Fibroblast of skin of right biceps (primary cell): Measurements from ENCODE around the gene ABCD1.
"Not testable (repeated sequence)": the region's sequence is repeated elsewhere in the genome, so short reads cannot be mapped to it uniquely, and the experiment has no call there.

Experiments used
- DNase-seq: peaks from one replicate; pipeline ENCODE4 v3.0.0-alpha.2; 2013

ABCD1 gene

GRCh38 chrX:153694687-153695270 is 29.9 kb upstream of the ABCD1 start:
- no peak for DNase-seq

- no peak for DNase-seq
Measured at GRCh38 chrX:153696100-153696499, 28.6 kb upstream of the ABCD1 start.

DNA sequence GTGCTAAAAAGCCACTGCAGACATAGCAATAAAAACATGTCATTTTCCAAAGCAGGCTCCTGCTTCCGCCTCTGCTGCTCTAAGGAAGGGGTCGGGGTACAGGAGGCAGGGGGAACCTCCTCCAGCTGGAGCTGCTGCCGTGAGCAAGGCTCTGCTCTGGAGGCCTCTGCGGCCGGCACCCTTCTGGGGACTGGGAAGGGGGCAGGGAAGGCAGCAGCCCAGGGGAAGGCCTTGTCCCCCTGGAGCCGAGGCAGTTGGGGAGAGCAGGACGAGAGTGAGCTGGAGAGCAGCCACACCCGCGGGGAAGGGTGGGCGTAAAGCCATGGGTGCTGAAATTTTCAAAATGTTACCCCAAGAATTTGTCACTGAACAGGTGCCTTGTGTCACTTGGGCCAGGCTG is 28.1 kb upstream of the ABCD1 start:
- DNase-seq = not testable (repeated sequence)

GRCh38 chrX:153696986-153697722 is 27.5 kb upstream of the ABCD1 start:
- DNase-seq = not testable (repeated sequence)

DNA sequence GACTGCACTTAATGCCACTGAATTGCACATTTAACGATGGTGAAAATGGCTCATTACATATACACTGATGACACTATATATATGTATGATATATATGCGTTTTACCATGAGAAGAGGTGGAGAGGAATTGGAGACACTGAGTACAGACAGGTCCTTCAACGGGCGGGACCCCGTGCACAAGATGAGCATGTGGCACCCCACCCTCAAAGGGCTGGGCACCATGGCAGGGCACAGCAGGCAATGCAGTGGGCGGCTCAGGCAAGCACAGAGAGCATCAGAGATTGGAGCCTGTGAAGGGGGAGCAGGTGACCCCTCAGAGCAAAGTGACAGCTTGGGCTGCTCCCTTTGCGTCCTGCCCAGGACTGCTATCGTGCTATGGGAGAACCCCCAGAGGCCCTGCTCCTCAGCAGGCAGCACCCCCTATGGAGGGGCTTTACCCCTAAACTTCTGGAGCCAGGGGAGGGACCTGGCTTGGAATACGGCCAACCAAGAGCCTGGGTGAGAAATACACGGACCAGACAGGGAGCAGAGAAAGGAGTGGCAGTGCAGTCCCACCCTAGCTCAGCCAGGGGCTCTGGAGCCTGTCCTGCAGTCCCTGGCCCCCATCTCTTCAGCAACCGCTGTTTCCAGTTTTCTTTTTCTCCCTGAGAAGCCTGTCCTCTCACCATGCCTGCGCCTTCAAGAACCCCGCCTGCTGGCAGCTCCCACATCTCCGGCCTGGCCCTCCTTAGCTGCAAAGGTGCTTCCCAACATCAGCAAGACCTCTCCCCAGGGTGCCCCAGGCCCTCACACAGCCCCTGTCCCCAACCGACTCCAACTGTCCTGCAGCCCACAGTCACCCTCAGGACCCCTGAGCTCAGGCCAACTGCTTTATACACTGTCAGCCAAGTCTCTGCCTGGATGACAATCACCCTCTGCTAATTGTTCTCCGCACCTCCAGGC is 26.5 kb upstream of the ABCD1 start:
- DNase-seq = no peak

GRCh38 chrX:153699210-153699783 is 25.4 kb upstream of the ABCD1 start:
- not testable (repeated sequence) for DNase-seq

GRCh38 chrX:153699784-153700371 is 24.8 kb upstream of the ABCD1 start:
- DNase-seq = not testable (repeated sequence)

DNA sequence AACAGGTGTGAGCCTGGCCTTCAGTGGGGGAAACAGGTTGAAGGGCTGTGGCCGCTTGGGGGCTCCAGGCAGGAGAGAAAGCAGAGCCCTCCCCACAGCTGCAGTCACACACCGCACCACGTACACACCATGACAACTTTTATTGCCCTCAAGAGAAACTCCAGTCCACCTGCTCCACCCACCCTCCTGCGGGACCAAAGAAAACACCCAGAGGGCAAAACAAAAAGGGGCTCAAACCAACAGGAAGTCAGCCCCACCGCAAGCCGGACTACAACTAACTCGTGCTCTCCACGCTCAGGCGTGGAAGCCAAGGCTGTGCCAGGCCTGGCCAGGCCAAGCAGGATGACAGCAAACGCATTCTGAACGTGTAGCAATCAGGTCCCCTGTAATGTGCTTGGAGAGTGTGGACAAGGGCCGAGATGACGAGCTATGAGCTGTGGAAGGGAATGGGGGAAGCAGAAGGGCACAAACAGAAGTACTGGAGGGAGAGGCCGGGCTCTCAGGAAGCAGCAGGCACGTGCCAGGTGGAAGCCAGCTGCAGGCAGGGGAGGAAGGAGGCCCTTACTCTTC is 24.2 kb upstream of the ABCD1 start:
- DNase-seq = no peak

DNA sequence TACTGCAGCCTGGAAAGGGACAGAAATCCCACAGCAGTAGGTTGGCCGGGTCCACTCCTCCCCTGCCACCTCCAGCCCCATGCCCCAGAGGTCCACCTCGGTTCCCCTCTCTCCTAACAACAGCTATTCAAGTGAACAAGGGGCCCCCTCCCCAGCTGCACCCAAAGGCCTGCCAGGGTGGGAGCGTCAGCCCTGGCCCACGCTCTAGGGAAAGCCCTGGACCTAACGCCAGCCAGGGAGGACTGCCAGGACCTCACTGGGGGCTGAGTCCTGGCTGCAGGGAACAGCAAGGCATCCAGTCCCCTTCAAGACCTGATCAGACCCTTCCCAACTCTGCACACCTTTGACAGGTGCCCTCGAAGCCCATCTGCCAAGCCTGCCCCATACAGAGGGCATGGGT is 23.7 kb upstream of the ABCD1 start:
- DNase-seq = no peak

DNA sequence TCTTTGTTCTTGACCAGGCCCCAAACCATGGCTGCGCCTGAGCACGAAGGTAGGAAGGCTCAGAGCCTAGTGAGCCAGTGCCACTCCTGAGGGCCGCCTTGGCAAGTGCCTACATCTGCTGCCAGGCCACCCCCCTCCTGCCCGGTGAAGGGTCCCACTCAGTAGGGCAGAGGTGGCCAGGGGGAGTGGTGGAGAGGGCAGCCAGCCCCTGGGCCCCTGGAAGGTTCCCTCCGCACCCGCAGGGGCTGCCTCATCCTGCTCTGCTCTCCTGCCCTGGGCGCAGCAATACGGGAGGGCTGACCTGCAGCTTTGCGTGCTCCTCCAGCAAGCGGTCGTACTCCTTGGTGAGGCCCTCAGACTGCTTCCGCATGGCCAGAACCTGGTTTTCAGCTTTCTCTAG is 22.9 kb upstream of the ABCD1 start:
- DNase-seq = no peak

GRCh38 chrX:153702336-153703035 is 22.2 kb upstream of the ABCD1 start:
- DNase-seq = no peak

DNA sequence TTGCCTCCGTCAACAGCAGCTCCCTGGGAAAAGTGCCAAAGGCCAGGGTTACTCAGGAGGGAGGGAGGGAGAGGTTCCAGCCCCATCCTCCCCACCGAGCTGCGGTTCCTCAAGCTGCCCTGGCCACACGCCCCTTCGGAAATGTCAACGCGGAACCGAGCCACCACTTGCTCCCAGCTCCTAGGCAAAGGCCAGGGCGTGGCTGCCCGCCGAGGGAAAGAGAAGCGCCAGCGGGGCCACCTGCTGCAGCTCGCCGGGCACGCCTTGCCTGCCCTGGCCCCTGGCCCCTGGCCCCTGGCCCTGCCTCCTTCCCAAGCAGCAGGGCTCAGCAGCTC is 21.7 kb upstream of the ABCD1 start:
- DNase-seq = peak; percentile 44

DNA sequence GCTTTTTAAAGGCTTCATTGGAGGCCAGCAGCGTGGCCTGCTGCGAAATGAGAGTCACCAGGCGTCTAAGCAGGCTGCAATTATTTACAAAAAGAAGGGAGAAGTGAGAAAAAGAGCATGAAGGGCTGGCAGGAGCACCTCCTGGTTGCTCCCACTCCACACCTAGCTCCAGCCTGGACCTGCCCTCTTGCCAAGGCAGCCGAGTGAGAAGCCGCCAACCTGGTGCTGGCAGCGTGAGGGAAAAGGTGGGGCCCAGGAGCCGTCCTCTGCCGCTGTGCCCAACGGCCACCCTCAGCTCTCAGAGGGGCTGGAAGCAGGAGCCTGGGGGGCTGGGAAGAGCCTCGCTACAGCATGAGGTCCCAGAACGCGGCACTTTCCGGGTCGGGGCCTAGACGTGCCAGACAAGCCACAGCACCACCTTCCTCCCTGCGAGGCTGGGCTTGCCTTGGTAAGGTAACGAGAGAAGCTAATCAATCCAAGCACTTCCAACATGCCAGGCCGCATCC is 20.6 kb upstream of the ABCD1 start:
- no peak for DNase-seq

GRCh38 chrX:153704631-153705402 is 19.8 kb upstream of the ABCD1 start:
- DNase-seq = not testable (repeated sequence)

DNA sequence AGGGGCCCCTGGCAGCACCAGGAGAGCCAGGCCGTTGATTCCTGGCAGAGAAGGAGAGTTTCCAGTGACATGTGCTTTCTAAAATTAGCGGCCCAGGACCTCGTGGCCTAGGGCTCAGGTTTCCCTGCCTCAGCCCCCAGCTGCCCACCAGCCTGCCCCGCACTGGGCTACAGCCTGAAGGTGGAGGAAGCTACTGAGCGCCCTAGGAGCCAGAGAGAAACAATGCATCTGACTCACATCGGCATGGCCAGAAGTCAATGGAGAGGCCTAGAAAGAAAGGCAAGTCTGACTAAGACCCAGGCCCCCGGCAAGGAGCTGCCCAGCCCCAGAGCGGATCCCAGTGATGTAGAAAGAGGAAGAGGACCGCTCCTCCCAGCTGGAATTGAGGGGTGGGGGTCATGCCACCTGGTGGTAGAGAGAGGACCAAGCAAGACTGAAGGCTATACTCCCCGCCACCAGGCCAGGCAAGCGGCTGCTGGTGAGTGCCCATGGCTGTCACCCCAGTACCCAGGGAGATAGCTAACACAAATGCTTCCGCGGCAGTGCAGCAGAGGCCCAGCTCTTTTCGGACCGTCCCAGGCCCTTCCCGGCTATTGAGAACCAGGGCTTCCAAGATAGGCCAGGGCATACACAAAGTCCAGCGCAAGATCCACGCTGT is 19.1 kb upstream of the ABCD1 start:
- not testable (repeated sequence) for DNase-seq

DNA sequence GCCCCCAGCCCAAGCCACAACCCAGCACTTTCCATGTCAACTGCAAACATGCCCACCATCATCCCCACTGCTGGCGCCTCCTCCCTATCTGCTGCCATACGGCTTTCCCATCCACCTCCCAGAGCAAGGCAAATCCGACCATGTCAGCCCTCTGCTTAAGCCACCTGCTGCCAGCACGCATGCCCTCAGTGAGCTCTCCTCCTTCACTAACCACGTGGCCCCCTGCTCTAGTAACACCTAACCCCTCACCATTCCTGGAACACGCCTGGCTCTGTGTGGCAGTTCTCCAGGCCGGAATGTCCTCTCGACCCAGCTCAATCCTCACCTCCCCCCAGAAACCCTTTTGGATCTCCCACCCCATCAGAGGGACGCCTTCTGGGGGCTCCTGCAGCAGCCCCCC is 17.9 kb upstream of the ABCD1 start:
- no peak for DNase-seq

GRCh38 chrX:153707406-153707805 is 17.2 kb upstream of the ABCD1 start:
- DNase-seq = no peak

DNA sequence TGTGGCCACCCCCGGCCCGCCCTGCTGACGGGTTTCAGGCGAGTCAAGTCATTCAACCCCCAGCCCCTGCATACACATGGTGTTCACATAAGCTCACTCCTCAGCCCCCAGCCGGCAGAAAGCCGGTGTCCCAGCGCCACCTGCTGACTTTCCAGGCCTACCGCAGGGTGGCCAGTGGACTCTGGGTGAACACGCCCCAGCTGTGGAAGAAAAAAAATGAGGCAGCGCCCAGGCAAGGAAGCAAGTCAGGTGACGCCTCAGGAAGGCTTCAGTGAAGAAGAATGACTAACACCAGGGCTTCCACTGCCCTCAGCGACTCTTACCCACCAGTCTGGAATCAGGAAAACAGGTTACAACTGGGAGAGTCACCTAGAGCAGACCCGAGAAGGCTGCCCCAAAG is 16.2 kb upstream of the ABCD1 start:
- peak; percentile 72 for DNase-seq

- no peak for DNase-seq
Measured at GRCh38 chrX:153709726-153710674, 14.7 kb upstream of the ABCD1 start.
